ENCODE measurements around the gene CNOT1.

DNA sequence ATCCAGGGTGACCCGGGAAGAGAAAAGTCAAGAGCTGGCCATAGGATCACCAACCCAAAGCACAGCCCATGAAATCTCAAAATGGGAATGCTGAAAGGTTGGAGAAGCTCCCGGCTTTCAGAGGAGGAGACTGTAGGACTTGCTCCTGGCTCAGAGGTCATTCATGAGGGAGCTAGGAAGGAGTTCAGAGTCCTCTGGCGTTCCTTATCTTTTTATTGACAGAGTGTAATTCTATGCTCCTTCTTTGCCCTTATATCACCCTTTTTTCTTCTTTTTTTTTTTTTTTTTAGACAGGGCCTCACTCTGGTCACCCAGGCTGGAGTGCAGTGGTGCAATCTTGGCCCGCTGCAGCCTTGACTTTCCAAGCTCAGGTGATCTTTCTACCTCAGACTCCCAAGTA lies 27.3 kb upstream of the CNOT1 start:
- TF ChIP-seq, protein P1, sequence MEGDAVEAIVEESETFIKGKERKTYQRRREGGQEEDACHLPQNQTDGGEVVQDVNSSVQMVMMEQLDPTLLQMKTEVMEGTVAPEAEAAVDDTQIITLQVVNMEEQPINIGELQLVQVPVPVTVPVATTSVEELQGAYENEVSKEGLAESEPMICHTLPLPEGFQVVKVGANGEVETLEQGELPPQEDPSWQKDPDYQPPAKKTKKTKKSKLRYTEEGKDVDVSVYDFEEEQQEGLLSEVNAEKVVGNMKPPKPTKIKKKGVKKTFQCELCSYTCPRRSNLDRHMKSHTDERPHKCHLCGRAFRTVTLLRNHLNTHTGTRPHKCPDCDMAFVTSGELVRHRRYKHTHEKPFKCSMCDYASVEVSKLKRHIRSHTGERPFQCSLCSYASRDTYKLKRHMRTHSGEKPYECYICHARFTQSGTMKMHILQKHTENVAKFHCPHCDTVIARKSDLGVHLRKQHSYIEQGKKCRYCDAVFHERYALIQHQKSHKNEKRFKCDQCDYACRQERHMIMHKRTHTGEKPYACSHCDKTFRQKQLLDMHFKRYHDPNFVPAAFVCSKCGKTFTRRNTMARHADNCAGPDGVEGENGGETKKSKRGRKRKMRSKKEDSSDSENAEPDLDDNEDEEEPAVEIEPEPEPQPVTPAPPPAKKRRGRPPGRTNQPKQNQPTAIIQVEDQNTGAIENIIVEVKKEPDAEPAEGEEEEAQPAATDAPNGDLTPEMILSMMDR (IDR thresholded peaks at IDR 0.05; ENCODE audit: insufficient read depth, low read length): no peak
- TF ChIP-seq, protein P2, sequence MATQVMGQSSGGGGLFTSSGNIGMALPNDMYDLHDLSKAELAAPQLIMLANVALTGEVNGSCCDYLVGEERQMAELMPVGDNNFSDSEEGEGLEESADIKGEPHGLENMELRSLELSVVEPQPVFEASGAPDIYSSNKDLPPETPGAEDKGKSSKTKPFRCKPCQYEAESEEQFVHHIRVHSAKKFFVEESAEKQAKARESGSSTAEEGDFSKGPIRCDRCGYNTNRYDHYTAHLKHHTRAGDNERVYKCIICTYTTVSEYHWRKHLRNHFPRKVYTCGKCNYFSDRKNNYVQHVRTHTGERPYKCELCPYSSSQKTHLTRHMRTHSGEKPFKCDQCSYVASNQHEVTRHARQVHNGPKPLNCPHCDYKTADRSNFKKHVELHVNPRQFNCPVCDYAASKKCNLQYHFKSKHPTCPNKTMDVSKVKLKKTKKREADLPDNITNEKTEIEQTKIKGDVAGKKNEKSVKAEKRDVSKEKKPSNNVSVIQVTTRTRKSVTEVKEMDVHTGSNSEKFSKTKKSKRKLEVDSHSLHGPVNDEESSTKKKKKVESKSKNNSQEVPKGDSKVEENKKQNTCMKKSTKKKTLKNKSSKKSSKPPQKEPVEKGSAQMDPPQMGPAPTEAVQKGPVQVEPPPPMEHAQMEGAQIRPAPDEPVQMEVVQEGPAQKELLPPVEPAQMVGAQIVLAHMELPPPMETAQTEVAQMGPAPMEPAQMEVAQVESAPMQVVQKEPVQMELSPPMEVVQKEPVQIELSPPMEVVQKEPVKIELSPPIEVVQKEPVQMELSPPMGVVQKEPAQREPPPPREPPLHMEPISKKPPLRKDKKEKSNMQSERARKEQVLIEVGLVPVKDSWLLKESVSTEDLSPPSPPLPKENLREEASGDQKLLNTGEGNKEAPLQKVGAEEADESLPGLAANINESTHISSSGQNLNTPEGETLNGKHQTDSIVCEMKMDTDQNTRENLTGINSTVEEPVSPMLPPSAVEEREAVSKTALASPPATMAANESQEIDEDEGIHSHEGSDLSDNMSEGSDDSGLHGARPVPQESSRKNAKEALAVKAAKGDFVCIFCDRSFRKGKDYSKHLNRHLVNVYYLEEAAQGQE (IDR thresholded peaks at IDR 0.05; ENCODE audit: insufficient replicate concordance, low read depth): no peak
